Neural progenitor cell (in vitro differentiated cells): ENCODE measurements around the gene GNB5. TPM values are rescaled to one million over a fixed set of nuclear protein-coding genes. Genes with fewer than 3 reads are reported as not detected.
"Not testable (repeated sequence)": the region's sequence is repeated elsewhere in the genome, so short reads cannot be mapped to it uniquely, and the experiment has no call there.

ENCODE experiments used
- DNase-seq: peaks from one replicate; pipeline ENCODE4 v3.0.0-alpha.2; 2016; ENCODE audit warnings: low spot score
- H2AFZ ChIP-seq: fragments of 200-600 bp; sonication (generic); replicated peaks from 2 replicates; pipeline ENCODE4 v1.6.1; 2016; ENCODE audit warnings: antibody characterized with exemption
- H3F3A ChIP-seq: fragments of 200-600 bp; sonication (generic); 2 replicates; pipeline ENCODE4 v1.6.1; 2016; ENCODE audit warnings: antibody characterized with exemption, low read depth
- H3K27ac ChIP-seq: fragments of 200-600 bp; sonication (generic); 2 replicates; pipeline ENCODE4 v1.5.1; 2016; ENCODE audit warnings: mild to moderate bottlenecking
- H3K27me3 ChIP-seq: fragments of 200-600 bp; sonication (generic); 2 replicates; pipeline ENCODE4 v1.6.1; 2016; ENCODE audit warnings: mild to moderate bottlenecking, moderate library complexity
- H3K36me3 ChIP-seq: fragments of 200-600 bp; sonication (generic); 2 replicates; pipeline ENCODE4 v1.5.1; 2016
- H3K4me1 ChIP-seq: fragments of 200-600 bp; sonication (generic); 2 replicates; pipeline ENCODE4 v1.6.1; 2016; ENCODE audit warnings: mixed run types
- H3K4me2 ChIP-seq: fragments of 200-600 bp; sonication (generic); 2 replicates; pipeline ENCODE4 v1.6.1; 2016
- H3K4me3 ChIP-seq: fragments of 200-600 bp; sonication (generic); 2 replicates; pipeline ENCODE4 v1.5.1; 2016
- H3K79me2 ChIP-seq: fragments of 200-600 bp; sonication (generic); 2 replicates; pipeline ENCODE4 v1.6.1; 2016; ENCODE audit warnings: low read depth
- H3K9ac ChIP-seq: fragments of 200-600 bp; sonication (generic); 2 replicates; pipeline ENCODE4 v1.6.1; 2016
- H3K9me3 ChIP-seq: fragments of 200-600 bp; sonication (generic); 2 replicates; pipeline ENCODE4 v1.5.1; 2016; ENCODE audit warnings: low read depth
- H4K20me1 ChIP-seq: fragments of 200-600 bp; sonication (generic); 2 replicates; pipeline ENCODE4 v1.6.1; 2016; ENCODE audit warnings: low read depth
- H3K27ac Mint-ChIP-seq: 3 replicates; pipeline ENCODE4 v1.8.0; 2021; ENCODE audit warnings: mixed read lengths
- H3K27me3 Mint-ChIP-seq: 2 replicates; pipeline ENCODE4 v1.8.0; 2022; ENCODE audit warnings: low read depth, mild to moderate bottlenecking, inconsistent platforms, moderate library complexity, mixed read lengths; ENCODE audit not compliant: insufficient read depth
- H3K36me3 Mint-ChIP-seq: 3 replicates; pipeline ENCODE4 v1.8.0; 2021; ENCODE audit warnings: mixed read lengths
- H3K4me1 Mint-ChIP-seq: 3 replicates; pipeline ENCODE4 v1.8.0; 2021; ENCODE audit warnings: mixed read lengths
- H3K4me3 Mint-ChIP-seq: 3 replicates; pipeline ENCODE4 v1.8.0; 2021; ENCODE audit warnings: mild to moderate bottlenecking, moderate library complexity, mixed read lengths
- H3K9me3 Mint-ChIP-seq: 3 replicates; pipeline ENCODE4 v1.8.0; 2020; ENCODE audit warnings: mixed read lengths
- EZH2 ChIP-seq: fragments of 200-600 bp; sonication (generic); IDR thresholded peaks from 2 replicates; pipeline ENCODE4 v1.6.1; 2017; ENCODE audit warnings: antibody characterized with exemption, mild to moderate bottlenecking, moderate library complexity
- EZH2phosphoT487 ChIP-seq: fragments of 200-600 bp; sonication (generic); IDR thresholded peaks from 2 replicates; pipeline ENCODE4 v1.6.1; 2017; ENCODE audit warnings: antibody characterized with exemption
- total RNA-seq: library from RNA; depleted of rRNA; stranded (reverse); fragments of >200 nt; gene quantifications from 2 replicates; pipeline ENCODE4 v1.2.3, GENCODE V29; 2015; ENCODE audit warnings: low replicate concordance
- TF ChIP-seq, protein P1 (sequence below): fragments of 200-600 bp; sonication (generic); IDR thresholded peaks from 2 replicates; pipeline ENCODE4 v1.5.1; 2017; ENCODE audit warnings: antibody characterized with exemption, mild to moderate bottlenecking

Gene GNB5
- total RNA-seq, 1 donor from 2014 or later, result 36.0 TPM

DNA sequence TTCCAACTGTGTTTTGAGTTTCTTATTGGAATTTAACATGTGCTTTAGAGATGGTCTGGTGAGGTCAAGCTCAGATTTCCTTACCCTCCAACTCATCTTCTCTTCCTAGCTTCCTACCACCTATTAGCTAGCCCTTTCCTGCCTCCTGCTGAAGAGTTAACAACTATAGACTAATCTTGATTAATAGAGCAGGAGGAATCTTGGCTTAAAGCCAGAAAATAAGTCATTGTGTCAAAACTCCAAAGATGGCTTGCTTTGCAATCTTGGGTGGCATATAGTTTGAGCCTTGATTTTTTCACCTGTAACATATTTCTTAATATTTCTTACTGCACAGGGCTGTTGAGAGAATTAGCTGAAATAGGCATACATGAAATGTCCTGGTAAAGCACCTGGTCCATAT lies 105.9 kb downstream of the GNB5 start:
- H3K27me3 ChIP-seq, result no peaks in the 10 kb centered on the region
- no peak overlapping the region for H3K9ac ChIP-seq

DNA sequence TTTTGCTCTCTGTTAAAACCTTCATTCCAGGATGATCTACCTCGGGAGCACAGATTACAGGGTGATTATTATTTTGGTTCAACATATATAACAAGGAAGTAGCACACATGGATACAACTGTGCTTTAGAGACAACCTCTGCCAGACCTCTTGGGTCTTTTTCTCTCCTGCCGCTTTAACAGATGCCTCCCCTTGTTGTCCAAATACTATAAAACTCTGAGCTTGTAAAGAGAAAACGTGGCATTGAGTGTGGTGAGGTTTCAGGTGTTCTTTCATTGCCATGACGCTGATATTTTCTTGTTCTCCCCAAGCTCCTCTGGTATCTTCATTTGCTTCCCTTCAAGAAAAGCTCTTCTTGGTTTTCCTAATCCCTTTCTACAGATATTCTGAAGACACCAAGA lies 107.6 kb downstream of the GNB5 start:
- Histone ChIP-seq H3K9me3 (no peaks in the 10 kb centered on the region), H3K27me3 (no peaks in the 10 kb centered on the region), H3K4me3 (no peak overlapping the region), H3K9ac (no peak overlapping the region), H3K4me2 (no peak overlapping the region), H3K36me3 (no peaks in the 10 kb centered on the region), H3K27ac (no peak overlapping the region), H2AFZ (no peak overlapping the region), H3K4me1 (peaks cover 14% of the 10 kb centered on the region), H4K20me1 (no peaks in the 10 kb centered on the region), H3F3A (no peaks in the 10 kb centered on the region), H3K79me2 (no peaks in the 10 kb centered on the region)
- no peak for DNase-seq
- no peaks in the 10 kb centered on the region for H3K36me3 Mint-ChIP-seq
- H3K27me3 Mint-ChIP-seq, result peaks cover 5% of the 10 kb centered on the region
- no peaks in the 10 kb centered on the region for H3K9me3 Mint-ChIP-seq
- TF ChIP-seq EZH2phosphoT487 (no peak), EZH2 (no peak)
- H3K4me3 Mint-ChIP-seq, result no peak overlapping the region
- H3K4me1 Mint-ChIP-seq, result peaks cover 5% of the 10 kb centered on the region
- H3K27ac Mint-ChIP-seq, result no peak overlapping the region

More for the DNA sequence above, 105.9 kb downstream of the GNB5 start:
- peaks cover 5% of the 10 kb centered on the region for H3K27me3 Mint-ChIP-seq
- H3K9me3 ChIP-seq, result no peaks in the 10 kb centered on the region
- no peak overlapping the region for H3K4me2 ChIP-seq
- H2AFZ ChIP-seq, result no peak overlapping the region
- H4K20me1 ChIP-seq, result no peaks in the 10 kb centered on the region
- no peak for DNase-seq
- H3K79me2 ChIP-seq, result no peaks in the 10 kb centered on the region
- TF ChIP-seq EZH2, result no peak
- TF ChIP-seq, protein P1, sequence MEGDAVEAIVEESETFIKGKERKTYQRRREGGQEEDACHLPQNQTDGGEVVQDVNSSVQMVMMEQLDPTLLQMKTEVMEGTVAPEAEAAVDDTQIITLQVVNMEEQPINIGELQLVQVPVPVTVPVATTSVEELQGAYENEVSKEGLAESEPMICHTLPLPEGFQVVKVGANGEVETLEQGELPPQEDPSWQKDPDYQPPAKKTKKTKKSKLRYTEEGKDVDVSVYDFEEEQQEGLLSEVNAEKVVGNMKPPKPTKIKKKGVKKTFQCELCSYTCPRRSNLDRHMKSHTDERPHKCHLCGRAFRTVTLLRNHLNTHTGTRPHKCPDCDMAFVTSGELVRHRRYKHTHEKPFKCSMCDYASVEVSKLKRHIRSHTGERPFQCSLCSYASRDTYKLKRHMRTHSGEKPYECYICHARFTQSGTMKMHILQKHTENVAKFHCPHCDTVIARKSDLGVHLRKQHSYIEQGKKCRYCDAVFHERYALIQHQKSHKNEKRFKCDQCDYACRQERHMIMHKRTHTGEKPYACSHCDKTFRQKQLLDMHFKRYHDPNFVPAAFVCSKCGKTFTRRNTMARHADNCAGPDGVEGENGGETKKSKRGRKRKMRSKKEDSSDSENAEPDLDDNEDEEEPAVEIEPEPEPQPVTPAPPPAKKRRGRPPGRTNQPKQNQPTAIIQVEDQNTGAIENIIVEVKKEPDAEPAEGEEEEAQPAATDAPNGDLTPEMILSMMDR, result no peak
- TF ChIP-seq EZH2phosphoT487, result no peak
- H3F3A ChIP-seq, result no peaks in the 10 kb centered on the region
- H3K4me3 ChIP-seq, result no peak overlapping the region
- H3K4me1 Mint-ChIP-seq, result peaks cover 5% of the 10 kb centered on the region
- no peak overlapping the region for H3K4me3 Mint-ChIP-seq
- no peak overlapping the region for H3K27ac ChIP-seq
- peaks cover 8% of the 10 kb centered on the region for H3K9me3 Mint-ChIP-seq
- H3K4me1 ChIP-seq, result peaks cover 14% of the 10 kb centered on the region
- no peak overlapping the region for H3K27ac Mint-ChIP-seq
- H3K36me3 Mint-ChIP-seq, result no peaks in the 10 kb centered on the region
- no peaks in the 10 kb centered on the region for H3K36me3 ChIP-seq

DNA sequence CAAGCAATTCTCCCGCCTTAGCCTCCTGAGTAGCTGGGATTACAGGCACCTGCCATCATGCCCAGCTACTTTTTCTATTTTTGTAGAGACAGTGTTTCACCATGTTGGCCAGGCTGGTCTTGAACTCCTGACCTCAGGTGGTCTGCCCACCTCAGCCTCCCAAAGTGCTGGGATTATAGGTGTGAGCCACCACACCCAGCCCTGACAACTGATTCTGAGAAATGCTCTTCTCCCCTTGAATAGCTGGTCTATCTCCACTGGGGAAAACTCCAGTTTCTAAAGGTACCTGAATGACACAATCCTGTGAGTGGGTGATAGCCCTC lies 108.2 kb downstream of the GNB5 start:
- H3K27me3 Mint-ChIP-seq, H3K4me3 Mint-ChIP-seq, H2AFZ ChIP-seq, H3K4me3 ChIP-seq, H3K27ac Mint-ChIP-seq, H3K9me3 Mint-ChIP-seq, H3K27me3 ChIP-seq, H3F3A ChIP-seq, H3K9me3 ChIP-seq, H3K36me3 Mint-ChIP-seq, H3K9ac ChIP-seq, DNase-seq, H3K4me1 Mint-ChIP-seq, H4K20me1 ChIP-seq, H3K36me3 ChIP-seq, H3K27ac ChIP-seq, H3K79me2 ChIP-seq, H3K4me2 ChIP-seq: not testable (repeated sequence)
- H3K4me1 ChIP-seq, result peaks cover 14% of the 10 kb centered on the region

DNA sequence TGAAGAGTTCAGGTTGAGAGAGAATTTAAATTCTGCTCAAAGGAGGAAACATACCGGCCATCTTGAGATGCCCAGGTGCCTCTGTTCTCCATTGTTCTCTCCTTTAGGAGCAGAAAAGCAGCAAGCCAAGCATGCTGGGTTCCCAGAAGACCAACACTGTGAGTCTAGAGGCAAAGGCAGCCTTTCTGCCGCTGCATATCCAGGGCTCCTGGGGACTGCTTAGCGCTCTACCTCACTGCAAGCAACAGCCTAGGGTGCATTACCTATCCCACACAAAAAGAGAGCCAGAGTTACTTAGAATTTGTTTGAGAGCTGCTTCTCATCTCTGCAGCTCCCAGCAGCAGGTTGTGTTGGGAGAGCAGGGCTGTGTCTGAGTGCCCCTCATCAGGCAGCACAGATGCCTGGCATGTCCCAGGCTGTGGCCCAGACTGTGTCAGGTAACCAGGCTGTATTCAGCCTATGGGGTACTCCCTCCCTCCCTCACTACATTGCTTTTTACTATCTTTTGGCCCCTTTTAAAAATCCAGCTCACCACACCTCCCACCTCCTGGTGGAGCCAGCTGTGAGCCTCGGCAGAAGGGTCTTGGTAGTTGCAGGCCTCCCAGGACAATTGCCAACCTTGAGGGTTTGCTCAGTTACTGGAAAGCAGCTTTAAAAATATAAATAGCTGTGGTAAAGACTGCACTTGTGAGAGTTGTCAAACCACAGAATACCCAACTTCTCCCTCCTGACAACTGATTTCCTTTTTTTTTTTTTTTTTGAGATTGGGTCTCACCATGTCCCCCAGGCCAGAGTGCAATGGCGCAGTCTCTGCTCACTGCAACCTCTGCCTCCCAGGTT lies 108.8 kb downstream of the GNB5 start:
- Histone ChIP-seq H3K9me3 (no peaks in the 10 kb centered on the region), H3K4me3 (no peak overlapping the region), H3K4me2 (no peak overlapping the region), H3F3A (no peaks in the 10 kb centered on the region), H4K20me1 (no peaks in the 10 kb centered on the region), H3K36me3 (no peaks in the 10 kb centered on the region), H3K79me2 (no peaks in the 10 kb centered on the region), H2AFZ (peak overlapping the region; percentile 81), H3K9ac (no peak overlapping the region), H3K27ac (no peak overlapping the region), H3K4me1 (peaks cover 14% of the 10 kb centered on the region), H3K27me3 (no peaks in the 10 kb centered on the region)
- Mint-ChIP-seq H3K4me3 (no peak overlapping the region), H3K9me3 (no peaks in the 10 kb centered on the region), H3K27ac (no peak overlapping the region), H3K4me1 (peaks cover 5% of the 10 kb centered on the region), H3K27me3 (peaks cover 12% of the 10 kb centered on the region), H3K36me3 (no peaks in the 10 kb centered on the region)
- TF ChIP-seq EZH2phosphoT487, result no peak
- no peak for TF ChIP-seq EZH2
- TF ChIP-seq, protein P1, result no peak
- DNase-seq, result peak; percentile 26
